ENCODE results near the gene PIN1.
"Not testable (repeated sequence)": the region's sequence is repeated elsewhere in the genome, so short reads cannot be mapped to it uniquely, and the experiment has no call there.

The PIN1 gene

DNA sequence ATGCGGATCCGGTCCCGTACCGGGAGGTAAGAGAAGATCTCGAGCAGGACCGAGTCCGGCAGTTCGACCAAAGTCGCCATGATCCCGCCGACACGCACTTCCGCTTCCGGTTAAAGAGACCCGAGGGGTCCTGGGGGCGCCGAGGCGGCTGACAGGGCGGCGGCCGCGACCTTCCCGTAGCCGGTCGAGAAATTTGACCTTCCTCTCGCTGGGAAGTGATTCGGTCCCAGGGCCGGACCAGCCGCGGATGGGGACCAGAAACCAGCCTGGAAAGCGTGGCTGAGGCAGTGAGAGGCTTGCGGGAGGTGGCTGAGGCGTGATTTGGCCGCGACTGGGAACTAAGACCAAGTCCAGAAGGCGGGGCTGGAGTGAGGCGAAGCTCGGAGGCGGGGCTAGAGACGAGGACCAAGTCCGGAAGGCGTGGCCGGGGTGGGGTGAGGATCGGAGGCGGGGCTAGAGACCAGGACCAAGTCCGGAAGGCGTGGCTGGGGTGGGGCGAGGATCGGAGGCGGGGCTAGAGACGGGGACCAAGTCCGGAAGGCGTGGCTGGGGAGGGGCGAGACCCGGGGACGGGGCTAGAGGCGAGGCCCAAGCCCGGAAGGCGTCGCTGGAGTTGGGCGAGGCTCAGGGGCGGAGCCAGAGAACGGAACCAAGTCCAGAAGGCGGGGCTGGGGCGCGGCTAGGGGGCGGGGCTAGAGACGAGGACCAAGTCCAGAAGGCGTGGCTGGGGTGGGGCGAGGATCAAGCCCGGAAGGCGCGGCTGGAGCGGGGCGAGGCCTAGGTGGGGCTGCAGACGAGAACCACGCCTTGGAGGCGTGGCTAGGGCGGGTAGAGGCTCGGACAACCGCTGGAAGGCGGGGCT is 16.2 kb upstream of the PIN1 start, which contains the start of gene FBXL12:
TSS of gene FBXL12 (minus strand) at position 346 of the 862 bp plus-strand sequence. CDS start at position 80, 266 bp downstream.
- DNase-seq, result peak; percentile 99 to 100

DNA sequence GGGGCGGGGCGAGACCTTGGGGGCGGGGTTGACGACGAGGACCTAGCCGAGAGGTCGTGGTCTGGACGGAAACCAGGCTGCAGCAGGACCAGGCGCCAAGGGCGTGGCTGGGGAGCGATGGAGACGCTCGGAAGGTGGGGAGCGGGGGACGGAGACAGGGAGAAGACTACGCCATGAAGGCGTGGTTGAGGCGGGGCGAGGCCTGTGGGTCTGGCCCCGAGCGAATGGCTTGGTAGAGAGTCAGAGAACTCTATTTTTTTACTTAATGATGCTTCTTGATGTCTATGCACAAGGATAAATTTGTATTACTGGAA is 15.6 kb upstream of the PIN1 start:
- DNase-seq, result no peak

DNA sequence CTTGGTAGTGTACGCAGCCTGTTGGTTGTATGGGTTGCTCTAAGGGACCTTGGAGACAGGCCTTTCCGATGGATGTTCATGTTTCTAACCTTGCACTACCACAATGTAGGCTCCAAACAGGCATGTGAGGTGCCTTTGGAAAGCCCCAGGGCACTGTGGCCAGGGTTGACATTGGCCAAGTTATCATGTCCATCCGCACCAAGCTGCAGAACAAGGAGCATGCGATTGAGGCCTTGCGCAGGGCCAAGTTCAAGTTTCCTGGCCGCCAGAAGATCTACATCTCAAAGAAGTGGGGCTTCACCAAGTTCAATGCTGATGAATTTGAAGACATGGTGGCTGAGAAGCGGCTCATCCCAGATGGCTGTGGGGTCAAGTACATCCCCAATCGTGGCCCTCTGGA is 15.1 kb upstream of the PIN1 start:
- not testable (repeated sequence) for DNase-seq

DNA sequence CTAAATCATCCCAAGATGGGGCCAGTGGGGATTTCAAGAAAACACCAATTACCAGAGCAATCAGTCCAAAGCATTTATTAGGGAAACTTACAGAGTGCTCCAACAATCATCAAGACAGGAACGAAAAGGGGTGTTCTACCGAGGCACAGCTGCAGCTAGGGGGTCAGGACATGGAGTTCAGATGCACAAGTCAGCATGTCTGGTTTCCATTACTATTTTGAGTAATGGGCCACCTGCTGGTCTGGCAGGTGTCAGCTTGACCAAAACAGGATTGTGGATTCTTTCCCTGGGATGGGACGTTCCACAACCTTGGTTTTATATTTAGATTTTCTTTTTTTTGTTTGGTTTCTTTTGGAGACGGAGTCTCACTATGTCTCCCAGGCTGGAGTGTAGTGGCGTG is 11.3 kb upstream of the PIN1 start:
- no peak for DNase-seq

DNA sequence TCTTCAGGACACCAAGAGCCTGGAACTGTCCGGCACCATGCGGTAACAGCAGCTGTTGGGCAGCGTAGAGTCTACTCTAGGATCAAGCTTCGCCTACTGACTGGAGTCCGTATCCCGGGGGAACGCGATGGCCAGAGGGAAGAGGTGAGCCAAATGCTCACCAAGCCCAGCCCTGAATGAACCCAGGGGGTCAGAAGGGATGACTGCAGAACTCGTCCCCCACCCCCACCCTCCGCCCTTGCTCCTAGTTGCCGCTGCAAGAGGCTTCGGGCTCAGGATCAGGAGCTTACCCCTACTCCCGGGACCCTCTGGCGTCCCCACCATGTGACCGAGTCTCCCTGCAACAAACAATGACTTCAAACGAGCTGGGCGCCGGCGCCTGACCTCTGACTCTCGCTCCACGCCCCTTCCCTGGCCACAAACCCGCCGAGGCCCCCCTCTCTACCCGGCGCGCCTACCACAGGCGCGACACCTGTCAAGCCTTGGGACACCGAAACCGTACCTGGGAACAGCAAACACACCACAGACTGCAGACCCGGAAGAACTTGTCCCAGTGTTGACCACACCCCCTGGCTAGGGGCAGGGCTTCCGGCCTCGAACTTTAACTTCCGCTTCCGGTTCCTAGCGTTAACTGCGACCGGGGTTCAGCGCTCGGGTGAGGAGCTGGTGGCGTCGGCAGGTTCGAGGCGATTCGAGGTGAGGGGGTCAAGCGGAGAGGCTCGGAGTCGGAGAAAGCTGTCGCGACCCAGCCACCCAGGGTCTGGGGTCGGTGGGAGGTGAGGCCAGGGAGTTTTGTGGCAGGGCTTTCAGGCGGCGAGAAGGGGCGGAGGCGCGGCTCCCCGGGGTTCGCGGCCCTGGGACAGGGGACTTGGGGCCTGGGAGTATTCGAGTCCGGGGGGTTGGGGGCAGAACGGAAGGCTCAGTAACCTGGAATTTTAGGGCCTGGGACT is 7.6 kb upstream of the PIN1 start, which contains the start of gene UBL5:
TSS of gene UBL5 (plus strand) at position 630 of the 950 bp plus-strand sequence. CDS start 420 bp downstream, outside the sequence.
- peak; percentile 86 to 91 for DNase-seq

DNA sequence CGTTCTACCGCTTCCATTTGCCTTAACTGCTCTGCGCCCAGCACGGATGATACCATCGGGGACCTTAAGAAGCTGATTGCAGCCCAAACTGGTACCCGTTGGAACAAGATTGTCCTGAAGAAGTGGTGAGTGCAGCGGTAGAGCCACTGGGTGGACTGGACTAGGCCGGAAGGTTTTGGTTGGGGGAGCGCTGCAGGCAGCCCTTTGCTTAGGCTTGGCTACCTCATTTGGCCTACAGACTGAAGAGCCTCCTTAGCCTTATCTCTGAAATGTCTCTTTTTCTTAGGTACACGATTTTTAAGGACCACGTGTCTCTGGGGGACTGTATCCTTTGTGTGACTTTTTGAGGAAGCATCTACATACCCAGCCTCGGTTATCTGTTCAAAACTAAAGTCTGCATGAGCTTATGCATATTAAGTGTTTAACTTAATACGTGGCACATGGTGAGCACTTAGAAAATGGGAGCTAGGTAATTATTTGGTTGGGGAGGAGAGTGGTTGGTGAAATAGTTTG is 6.5 kb upstream of the PIN1 start:
- DNase-seq, result no peak

DNA sequence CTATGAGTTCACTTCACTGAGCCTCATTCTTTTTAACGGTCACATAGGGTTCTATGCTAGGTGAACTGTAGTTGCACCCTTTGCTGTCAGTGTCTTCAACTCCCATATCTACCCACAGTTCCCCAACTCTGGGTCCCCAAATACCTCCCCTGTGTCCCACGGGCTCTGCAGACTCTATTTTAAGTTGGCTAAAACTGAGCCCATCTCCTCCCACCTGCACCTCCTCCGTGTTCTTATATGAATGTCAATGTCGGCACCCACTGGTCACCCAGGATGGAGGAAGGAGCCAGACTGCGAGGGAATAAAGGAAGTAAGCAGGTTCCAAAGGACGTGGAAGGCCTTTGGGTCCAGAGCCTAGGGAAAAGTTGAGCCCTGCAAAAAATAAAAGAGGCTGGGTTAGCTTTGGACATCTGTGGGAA is 802 bp upstream of the PIN1 start:
- DNase-seq, result no peak

DNA sequence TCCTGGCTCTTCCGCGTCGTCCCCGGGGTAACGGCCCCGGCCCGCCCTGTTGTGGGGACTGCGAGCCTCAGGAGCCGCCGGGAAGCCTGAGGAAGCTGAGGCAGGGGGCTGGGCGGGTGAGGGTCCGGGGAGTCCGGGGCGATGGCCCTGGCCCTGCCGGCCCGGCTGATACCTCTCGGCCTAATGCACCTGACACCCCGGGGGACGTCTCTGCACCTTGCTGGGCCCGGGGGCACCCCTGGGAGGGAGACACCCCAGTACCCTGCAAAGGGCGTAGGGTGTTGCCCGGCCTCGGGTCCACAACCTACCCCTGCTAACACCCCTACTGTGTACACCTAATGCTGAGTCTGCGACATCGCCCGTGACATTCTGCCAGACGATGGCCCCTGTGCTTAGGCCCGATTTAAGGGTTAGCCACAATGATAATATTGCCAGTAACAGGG is 410 bp downstream of the PIN1 start:
- no peak for DNase-seq

DNA sequence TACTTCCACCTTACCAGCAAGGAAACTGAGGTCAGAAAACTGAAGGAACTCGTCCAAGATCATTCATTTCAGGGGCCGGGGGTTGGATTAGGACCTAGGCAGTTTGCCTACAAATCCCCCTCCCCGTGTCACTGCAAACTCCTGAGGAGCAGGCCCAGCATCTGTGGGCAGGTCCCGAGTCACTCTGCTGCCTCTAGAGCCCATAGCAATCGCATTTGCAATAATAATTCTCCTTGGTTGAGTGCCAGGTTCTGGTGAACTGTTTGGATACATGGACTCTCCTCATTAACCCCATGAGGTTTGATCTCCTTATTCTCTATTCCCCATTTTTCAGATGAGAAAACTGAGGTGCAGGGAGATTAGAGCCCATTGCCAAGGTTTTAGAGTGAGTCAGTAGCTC is 903 bp downstream of the PIN1 start:
- no peak for DNase-seq

DNA sequence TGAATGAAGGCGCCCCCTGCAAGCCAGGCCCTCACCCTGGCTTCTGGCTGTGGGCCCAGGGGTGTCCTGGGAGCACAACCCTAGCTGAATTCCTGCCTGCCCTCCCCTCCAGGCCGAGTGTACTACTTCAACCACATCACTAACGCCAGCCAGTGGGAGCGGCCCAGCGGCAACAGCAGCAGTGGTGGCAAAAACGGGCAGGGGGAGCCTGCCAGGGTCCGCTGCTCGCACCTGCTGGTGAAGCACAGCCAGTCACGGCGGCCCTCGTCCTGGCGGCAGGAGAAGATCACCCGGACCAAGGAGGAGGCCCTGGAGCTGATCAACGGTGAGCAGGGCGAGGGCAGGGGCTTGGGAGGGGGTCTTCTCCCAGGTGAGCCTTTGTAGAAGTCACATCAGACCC is 3.2 kb downstream of the PIN1 start:
- DNase-seq, result no peak

DNA sequence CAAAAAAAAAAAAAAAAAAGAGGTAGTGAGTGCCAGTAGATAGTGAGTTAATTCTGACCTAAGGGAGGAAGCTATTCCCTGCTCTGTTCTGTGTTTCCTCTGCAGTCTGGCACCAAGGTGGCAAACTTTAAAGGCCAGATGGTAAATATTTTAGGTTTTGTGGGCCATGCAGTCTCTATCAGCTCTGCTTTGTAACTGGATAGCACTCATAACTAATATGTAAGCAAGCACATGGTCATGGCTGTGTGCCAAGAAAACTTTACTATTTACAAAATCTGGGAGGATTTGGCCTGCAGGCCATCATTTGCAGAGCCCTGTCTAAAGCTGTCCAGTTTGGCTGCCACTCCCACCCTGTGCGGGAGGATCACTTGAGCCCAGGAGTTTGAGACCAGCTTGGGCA is 4.3 kb downstream of the PIN1 start:
- DNase-seq, result no peak

DNA sequence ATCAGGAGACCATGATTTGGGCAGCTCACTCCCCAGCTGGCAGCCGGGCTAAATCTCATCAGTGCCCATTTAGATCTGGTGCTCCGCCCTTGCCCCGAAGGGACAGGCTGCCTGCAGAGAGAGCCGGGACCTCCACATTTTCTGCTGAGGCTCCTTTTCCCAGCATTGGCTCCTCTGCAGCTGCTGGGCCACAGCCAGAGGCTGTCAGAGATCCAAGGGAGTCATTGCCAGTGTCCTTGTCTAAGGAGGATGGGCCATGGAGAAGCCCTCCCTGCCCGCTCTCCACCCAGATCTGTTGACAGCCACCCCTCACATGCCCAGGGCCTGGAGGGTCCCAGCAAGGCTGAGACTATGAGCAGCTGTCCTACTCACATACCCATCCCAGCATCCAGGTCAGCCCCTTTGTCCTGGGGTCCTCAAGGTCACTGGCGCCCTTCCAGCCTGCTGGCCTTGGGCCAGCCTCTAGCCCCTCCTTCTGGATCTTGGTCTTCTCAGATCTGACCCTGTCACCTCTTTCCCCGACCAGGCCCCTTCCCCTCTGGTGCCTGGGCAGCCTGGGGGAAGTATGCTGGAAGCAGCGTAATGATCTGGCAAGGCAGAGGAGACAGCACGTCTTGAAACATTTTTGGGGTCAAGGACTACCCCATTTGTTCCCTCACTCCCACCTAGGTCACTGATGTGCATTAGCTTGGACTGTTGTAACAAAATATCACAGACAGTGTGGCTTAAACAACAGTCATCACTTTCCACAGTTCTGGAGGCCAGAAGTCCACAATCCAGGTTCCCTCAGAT is 7.9 kb downstream of the PIN1 start:
- DNase-seq, result no peak

DNA sequence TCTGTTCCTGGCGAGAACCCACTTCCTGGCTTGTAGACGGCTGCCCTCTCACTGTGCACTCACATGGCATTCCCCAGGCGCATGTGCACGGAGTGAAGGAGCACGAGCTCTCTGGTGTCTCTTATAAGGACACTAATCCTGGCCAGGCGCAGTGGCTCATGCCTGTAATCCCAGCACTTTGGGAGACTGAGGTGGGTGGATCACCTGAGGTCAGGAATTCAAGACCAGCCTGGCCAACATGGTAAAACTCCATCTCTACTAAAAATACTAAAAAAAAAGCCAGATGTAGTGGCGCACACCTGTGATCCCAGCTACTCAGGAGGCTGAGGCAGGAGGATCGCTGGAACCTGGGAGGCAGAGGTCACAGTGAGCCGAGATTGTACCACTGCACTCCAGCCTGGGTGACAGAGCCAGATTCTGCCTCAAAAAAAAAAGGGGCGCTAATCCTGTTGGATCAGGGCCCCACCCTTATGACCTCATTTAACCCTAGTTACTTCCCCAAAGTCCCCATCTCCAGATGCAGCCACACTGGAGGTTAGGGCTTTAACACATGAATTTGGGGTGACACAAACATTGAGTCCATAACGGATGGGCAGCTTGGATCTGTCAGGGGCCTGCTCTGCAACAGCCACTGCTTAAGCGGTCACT is 8.6 kb downstream of the PIN1 start:
- not testable (repeated sequence) for DNase-seq

DNA sequence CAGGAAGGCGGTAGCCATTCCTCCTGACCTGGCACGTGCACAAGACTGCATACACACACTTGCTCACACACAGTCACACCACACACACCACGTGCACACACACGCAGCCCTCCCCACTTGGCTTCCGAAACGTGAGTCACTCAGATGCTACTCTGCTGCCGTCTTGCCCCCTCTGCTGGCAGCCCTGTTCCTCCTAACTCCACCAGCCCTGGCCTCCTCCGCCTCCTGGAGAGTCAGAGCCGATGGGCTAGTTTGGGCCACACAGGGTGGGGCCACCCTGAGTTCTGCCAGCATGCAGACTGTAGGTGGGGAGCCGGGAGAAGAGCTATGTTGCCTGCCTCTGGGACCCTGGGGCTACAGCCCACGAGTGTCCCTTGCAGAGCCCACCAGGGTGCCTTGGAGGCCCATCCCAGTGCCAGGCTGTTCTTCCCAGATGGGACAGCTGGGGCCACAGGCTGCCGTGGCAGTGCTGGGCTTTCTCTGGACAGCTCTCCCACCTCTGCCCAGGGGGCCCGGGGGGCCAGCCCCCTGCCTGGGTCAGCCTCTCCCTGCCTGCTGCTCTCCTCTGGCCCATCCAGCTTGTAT is 12.1 kb downstream of the PIN1 start:
- no peak for DNase-seq

DNA sequence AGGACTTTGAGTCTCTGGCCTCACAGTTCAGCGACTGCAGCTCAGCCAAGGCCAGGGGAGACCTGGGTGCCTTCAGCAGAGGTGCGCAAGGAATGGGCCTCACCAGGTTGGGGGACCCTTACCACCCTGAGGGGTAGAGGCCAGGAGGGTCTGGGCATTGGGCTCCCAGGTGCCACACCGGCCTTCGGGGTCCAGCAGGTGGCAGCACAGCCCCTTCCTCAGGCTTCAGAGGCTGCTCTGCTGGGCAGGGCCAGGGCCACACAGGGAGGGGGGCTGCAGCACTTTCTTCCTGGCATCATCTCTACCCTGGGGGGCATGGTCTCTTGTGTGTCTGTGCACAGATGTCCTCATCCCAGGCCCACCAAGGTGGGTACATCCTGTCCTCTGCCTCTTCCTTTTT is 12.9 kb downstream of the PIN1 start:
- peak in 1 of 2 donors; percentile 11 for DNase-seq

DNA sequence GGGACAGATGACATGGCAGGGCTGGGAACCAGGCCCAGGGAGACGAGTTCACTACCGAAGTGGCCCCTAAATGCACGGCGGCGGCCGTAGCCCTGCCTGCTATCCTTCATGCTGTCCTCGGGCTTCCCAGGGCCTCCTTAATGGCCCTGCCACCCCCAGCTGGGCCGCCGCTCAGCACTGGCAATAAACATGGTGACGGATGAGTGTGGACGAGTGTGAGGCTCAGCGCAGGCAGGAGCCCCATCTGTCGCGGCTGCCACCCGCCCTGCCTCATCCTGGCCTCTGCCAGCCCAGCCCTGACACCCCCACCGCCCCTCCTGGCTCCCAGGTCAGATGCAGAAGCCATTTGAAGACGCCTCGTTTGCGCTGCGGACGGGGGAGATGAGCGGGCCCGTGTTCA is 13.6 kb downstream of the PIN1 start:
- no peak for DNase-seq

DNA sequence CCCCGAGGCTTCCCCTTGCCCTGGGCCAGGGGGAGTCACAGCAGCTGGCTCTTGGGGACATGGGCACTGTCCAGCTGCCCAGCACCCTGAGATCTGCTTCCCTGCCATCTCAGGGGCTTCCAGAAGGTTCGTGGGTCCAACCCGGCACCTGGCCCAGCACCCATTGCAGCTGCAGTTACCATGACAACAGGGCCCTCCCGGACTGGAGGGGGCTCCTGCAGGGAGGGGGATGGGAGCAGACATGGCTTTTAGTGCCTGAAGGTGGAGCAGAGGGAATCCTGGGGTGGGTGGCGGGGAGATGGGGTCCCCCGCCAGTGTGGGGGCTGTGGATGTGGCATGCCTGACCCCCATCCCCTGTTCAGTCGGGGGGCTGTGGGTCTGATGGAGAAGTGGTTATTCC is 14.7 kb downstream of the PIN1 start:
- DNase-seq, result no peak

DNA sequence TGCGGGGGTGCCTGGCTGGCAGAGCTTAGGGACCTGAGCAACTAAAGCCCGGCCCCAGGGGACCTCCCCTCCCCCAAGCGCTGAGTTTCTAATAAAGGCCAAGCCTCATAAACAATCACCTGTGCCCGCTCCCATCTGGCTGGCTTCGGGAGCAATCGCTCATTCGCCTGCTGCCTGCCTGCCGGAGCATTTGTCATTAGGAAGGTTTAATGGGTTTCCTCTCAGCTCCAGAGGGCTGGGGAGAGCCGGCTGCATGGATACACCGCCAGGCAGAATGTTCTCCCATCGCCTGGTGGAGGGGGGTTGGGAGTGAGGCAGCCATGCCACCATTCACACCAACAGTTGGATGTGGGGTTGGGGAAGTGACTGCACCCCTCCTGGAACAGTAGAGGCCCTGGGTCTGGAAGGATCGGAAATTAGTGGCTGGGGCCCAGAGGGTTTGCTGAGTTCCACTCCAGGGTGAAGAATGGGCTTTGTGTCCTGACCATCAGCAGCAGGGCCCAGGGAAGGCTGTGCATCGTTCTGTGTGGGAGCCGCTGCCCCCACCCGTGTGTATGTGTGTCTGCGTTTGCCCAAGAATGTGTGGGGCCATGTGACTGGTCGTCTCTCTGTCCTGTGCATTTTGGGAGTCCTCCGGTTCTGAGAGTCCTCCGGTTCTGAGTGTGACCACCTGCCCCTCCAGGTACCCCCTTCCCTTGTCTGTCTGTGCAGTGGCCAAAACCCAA is 15.3 kb downstream of the PIN1 start:
- no peak for DNase-seq

DNA sequence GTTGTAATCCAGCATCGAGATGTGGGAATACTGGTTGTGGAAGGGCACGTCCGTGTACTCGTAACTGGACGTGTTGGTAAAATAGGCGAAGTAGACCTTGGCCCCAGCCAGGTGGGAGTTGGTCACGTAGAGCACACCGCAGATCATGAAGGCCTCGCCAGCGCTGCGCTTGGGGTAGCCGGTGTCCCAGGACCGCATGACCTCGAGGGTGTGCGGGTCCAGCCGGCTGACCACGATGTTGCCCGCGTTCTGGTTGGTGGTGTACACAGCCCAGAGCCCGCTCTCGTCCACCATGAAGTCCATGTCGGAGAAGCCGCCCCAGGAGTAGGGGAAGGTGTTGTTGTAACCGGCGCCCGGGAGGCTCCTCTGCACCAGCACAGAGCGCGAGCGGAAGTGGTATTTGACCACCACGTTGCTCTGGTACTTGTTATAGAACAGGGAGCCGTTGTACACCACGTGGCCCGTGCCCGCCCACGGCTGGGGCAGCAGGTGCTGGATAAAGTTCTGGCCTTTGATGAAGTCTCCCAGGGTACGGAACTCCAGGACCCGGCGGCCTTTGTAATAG is 19.2 kb downstream of the PIN1 start:
- no peak for DNase-seq

DNA sequence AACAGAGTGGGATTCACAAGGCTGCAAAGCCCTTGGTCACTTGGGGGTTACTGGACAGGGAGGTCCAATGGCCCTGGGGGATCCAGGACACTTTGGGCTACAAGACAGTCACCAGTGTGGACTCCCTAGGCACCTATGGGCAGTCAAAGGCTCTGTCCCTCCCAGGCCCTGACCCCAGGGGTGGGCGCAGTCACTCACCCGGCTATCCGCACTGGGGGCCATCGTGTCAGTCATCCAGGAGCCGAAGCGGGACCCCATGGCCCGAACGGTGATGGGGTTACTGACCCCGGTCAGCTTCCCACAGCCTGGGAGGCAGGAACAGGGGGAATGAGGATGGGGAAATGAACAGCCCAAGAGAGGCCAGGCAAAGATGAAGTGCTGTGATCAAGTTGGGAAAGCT is 21.5 kb downstream of the PIN1 start:
- no peak for DNase-seq
